GM21528 (cell line): Measurements from ENCODE around the gene SLX4IP.

ENCODE experiments used
- ATAC-seq: cut with Tn5 transposase; IDR thresholded peaks from one replicate; pipeline ENCODE4 v1.9.1; 2021; ENCODE audit warnings: mild to moderate bottlenecking, moderate library complexity; ENCODE audit not compliant: unreplicated experiment, low FRiP score

Gene SLX4IP

GRCh38 chr20:10654250-10654610 is 219.1 kb downstream of the SLX4IP start:
- no peak for ATAC-seq

DNA sequence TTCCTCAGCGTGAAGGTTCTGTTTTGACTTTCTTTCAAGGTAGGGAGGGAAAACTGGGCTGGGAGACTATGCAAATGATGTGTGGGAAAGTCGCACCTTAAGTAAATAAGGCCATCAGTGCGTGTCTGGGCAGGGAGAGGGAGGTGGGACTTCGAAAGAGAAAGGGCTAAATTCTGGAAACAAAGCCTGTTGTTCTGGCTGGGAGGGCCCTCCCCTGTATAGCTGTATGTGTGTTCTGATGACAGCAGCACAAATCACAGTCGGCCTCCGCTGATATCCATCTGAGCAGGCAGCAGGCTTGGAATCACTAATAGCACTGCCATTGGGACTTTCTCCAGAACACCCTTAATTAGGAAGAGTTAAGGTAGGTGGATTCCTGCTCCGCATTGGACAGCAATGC is 219.5 kb downstream of the SLX4IP start:
- peak; percentile 62 for ATAC-seq

GRCh38 chr20:10655720-10656669 is 220.9 kb downstream of the SLX4IP start:
- no peak for ATAC-seq

DNA sequence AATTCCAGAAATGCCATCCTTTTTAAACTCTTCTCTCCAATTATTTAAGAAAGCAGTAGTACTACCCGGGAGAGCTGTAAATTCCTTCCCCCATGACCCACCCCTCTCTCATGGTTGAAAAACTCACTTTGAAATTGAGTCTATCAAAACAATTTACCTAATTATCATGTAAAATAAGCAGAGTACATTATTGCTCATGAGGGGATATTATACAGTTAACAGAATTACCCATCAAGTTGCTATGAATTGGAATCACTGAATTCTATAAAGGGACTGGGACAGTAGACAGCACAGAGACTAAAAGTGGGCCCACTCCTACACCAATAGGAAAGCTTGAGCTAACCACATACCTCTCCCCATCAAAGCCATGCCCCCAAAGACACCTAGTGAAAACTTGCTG is 222.3 kb downstream of the SLX4IP start:
- ATAC-seq: no peak

DNA sequence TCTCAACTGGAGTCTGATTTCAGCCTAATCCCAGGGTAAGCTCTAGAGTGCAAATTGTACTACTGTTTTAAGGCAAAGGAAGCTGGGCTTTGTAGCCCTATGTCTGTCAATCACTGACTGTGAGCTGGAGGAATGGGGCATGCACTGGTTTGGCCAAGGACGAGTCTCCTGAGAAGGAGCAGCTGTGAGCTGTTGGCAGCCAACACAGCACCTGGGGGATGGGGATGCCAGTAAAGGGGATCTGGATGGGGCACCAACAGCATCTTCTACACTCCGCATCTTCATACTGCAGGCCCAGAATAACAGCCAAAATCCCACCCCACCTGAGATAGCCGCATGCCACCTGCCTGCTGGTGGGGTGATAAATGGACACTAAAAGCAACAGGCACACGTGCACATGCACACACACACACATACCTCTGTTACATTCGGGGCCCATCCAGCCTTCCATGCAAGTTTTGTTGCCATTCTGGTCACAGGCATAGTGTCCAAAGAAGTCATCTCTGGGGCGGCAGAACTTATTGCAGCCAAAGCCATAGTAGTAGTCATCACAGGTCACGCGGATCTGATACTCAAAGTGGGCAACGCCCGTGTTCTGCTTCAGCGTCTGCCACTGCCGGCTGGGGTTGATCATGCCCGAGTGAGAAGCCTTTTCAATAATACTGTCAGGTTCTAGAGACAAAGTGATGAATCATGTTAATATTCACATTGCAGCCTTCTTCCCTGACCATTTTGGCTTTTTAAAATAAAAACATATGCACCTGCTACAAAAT is 223.1 kb downstream of the SLX4IP start:
- ATAC-seq: no peak

DNA sequence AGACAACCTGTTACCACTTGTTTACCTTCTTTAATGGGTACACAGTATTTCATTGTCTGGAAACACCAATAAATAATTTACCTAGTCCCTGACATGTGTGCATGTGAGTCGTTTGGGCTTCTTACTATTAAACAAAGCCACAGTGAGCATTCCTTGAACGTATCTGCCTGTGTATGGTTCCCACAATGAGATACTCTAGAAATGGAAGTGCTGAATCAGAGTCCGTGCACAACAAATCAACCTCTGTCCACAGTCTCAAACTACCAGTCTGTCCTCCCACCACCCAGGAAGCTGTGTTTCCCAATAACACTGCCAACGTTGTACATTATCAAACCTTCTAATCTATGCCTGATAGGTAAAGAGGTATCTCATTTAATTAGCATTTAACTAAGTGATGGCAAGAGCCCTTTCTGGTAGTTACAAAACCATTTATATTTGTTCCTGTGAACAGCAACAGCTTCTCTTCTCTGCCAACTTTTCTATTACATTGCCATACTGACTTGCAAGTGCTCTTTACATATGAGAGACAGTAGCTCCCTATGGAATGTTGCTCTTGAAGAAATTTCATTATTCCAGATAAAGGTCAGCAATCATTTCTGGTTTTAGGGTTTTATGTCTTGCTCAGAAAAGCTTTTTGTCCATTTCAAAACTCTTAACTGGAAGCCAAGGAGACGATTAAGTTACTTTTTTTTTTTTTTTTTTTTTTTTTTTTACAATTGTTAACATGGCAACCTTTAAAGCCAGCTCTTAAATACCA is 223.9 kb downstream of the SLX4IP start:
- ATAC-seq: no peak

DNA sequence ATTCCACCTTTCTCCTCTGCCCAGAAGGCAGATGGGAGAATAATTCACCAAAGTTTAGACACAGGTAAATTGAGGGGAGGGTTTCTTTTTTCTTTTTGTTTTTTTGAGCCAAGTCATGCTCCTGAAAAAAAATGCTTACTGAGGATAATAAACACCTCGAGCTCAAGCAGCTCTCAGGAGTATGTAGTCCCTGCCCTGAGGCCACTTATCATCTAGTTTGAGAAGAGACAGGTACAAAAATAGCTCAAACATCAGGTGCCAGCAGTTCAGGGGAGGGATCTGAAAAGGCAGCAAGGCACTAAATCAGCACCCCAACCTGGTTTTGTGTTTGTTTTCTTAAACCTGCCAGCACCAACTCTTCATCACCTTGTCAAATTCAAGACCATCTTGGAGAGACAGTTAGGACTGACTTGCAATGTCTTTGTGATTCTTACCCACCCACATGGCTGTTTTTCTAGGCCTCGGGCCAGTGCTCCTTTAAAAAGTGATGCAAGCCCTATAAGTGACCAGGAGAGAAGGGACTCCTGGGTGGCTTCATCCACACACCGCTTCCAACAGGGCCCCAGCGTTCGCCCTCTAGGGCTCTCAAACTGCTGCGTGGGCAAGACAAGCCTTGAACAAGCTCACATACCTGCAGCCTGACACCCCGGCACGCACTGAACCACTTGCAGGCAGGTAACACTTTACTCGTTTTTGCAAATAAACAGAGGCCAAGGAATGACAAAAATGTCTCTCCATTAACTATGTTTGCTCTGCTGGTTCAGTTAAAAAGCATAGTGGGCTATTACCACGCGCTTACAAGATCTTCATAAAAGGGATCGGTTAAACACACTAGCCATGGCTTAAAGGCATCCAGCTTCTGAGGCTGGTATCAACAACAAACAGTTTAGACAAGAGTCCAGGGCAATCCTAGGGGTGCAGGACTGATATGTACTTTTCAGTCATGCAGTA is 224.8 kb downstream of the SLX4IP start:
- no peak for ATAC-seq

DNA sequence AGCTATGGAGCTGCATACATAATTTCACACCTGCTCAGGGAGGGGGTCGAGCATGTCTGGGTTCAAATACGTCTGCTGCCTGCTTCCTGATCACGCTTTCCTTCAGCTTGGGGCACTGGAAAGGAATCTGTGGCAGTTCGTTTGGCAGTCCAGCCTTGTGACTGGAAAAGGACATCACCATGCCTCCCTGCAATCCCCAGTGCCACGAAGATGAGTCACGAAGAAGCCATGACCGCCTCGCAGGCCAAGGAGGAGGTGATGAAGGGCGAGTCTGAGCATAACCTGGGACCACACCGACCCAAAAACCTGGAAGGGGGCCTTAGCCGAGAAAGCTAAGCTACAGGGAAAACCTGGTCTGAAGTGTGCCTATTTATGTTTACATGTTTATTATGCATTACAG is 225.6 kb downstream of the SLX4IP start:
- no peak for ATAC-seq

DNA sequence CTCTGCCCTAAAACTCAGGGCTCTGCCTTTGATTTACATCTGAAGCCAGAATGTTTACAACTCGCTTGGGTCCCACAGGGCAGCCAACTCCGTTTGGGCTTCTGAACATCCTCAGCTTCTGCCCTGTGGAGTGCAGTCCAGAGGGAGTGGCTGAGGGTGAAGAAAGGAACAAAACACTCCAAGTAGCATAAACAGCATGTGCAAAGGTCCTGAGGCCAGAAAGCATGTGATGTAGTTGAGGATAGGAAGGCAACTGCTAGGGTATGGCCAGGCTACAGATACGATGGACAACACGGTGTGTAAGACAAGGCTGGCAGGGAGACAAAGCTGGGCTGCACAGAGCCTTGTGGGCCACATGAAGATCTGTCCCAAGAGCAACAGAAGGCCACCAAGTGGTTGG is 226.2 kb downstream of the SLX4IP start:
- ATAC-seq: no peak

DNA sequence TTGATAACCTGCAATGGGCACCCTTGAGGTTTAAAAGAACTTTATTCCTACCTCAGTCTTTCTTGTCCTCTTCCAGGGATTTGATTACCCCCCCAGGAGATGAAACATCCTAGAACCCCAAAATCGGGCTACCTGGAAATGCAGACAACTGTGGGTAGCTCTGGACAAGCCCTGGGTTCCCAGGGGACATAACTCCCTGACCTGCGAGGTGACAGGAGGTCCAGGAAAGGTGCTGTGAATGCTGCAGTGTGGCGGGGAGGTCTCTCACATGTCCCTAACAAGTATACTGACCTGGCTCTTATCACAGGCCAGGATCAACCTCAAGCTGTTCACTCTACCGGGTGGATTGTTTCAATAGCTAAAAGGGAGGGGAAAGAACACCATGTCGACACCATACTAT is 227.0 kb downstream of the SLX4IP start:
- no peak for ATAC-seq

- no peak for ATAC-seq
These were observed 227.8 kb downstream of the SLX4IP start for GRCh38 chr20:10662661-10663458.

DNA sequence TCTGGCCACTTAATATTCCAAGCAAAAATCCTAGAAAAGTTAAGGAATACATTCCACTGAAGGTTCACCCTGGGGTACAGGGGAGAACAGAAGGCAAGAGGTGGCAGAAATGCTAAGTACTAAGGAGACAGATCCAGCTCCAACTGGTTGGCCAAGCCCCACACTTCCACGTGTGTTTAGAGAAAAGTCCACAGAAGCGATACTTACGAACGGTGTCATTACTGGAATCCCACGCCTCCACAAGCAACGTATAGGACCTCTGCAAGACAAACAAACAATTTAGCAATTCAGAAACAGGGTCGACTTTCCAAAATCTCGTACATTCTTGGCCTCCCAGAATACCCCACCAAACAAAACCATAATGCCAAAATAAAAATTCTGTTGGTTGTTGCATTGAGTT is 228.7 kb downstream of the SLX4IP start:
- ATAC-seq: no peak

DNA sequence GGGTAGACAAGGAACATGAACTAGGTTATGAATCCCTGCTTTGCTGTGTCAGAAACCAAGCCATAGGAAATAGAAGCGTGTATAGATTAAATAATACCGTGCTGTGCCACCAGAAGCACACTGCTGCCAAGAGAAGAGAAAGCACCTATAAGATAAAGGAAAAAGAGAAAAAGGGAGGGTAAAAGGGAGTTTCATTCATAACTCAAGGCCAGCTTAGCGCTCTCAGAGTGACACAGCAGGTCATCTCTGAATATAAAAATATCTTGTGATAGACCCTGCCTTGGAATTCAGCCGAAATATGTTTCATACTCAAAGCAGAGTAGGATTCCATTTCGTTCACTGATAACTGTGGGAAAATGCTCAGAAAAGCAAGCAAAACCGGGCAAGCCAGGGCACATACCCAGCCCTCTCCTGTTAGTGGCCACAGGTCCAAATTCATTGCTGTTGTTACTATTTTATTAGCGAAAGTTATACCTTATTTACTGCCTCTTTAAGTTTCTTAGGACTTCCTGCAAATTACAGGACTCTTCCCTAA is 230.0 kb downstream of the SLX4IP start:
- no peak for ATAC-seq

GRCh38 chr20:10665791-10666190 is 230.7 kb downstream of the SLX4IP start:
- no peak for ATAC-seq

- no peak for ATAC-seq
These were observed 231.3 kb downstream of the SLX4IP start for GRCh38 chr20:10666221-10667076.

- no peak for ATAC-seq
These were observed 231.9 kb downstream of the SLX4IP start for GRCh38 chr20:10667077-10667401.

DNA sequence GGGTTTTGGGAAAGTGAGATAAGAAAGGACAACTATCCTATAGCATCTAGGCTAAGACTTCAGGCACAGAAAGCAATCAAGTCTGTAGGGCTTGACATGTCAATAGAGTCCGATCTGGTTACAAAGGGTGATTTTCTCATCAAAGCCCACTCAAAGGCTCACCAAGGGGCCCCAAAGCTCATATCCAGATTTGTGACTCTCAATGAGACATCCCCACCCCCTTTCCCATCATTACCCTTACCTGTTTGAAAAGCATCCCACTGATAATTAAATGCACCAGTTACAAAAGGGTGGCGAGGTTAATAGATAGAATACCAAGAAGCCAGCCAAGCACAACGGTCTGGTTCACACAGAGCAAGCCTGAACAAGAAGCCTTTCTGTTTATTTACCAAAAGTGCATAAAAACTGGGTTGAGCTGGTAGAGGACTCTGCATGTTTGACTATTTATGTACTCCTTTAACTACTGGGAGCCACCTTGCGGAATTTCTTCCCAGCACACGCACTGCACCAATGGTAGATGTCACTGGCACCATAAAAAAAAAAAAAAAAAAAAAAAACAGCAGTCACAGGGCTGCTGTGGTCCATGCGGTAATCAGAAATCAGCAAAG is 232.6 kb downstream of the SLX4IP start:
- ATAC-seq: no peak
